HL-60 (cell line): ENCODE measurements around the gene AIFM1.
"Not testable (repeated sequence)": the region's sequence is repeated elsewhere in the genome, so short reads cannot be mapped to it uniquely, and the experiment has no call there.

Source experiments
- DNase-seq, 2 experiments: peaks; one replicate each; pipeline ENCODE4 v3.0.0-alpha.2; 2010 to 2020; ENCODE audit warnings: low read depth in 1 of 2, low spot score in 1 of 2
- H3K27ac ChIP-seq: fragments of 250-450 bp; sonication (Bioruptor Pico); replicated peaks from 2 replicates; pipeline ENCODE4 v1.5.1; 2020; ENCODE audit warnings: mild to moderate bottlenecking, moderate library complexity
- H3K27me3 ChIP-seq: fragments of 250-450 bp; sonication (Bioruptor Pico); 2 replicates; pipeline ENCODE4 v1.5.1; 2021; ENCODE audit warnings: mild to moderate bottlenecking, moderate library complexity; ENCODE audit not compliant: insufficient read depth, poor library complexity, severe bottlenecking
- H3K4me3 ChIP-seq: replicated peaks from 2 replicates; pipeline ENCODE4 v1.5.1; 2011; ENCODE audit warnings: mild to moderate bottlenecking, control low read depth, low read length; ENCODE audit not compliant: insufficient read depth
- GABPA ChIP-seq: IDR thresholded peaks from 2 replicates; pipeline ENCODE4 v1.6.1; 2012; ENCODE audit warnings: low read depth
- POLR2AphosphoS5 ChIP-seq: IDR thresholded peaks from 2 replicates; pipeline ENCODE4 v1.6.1; 2012; ENCODE audit warnings: low read depth
- REST ChIP-seq: IDR thresholded peaks from 2 replicates; pipeline ENCODE4 v1.6.1; 2012; ENCODE audit warnings: low read depth; ENCODE audit not compliant: insufficient replicate concordance
- SPI1 ChIP-seq: IDR thresholded peaks from 2 replicates; pipeline ENCODE4 v1.6.1; 2012; ENCODE audit warnings: low read depth, mild to moderate bottlenecking, borderline replicate concordance
- TF ChIP-seq, protein P1 (sequence below): IDR thresholded peaks from one replicate; pipeline ENCODE4 v1.5.1; 2011; ENCODE audit warnings: low read length, control low read depth, inconsistent platforms; ENCODE audit not compliant: insufficient read depth

Gene AIFM1

DNA sequence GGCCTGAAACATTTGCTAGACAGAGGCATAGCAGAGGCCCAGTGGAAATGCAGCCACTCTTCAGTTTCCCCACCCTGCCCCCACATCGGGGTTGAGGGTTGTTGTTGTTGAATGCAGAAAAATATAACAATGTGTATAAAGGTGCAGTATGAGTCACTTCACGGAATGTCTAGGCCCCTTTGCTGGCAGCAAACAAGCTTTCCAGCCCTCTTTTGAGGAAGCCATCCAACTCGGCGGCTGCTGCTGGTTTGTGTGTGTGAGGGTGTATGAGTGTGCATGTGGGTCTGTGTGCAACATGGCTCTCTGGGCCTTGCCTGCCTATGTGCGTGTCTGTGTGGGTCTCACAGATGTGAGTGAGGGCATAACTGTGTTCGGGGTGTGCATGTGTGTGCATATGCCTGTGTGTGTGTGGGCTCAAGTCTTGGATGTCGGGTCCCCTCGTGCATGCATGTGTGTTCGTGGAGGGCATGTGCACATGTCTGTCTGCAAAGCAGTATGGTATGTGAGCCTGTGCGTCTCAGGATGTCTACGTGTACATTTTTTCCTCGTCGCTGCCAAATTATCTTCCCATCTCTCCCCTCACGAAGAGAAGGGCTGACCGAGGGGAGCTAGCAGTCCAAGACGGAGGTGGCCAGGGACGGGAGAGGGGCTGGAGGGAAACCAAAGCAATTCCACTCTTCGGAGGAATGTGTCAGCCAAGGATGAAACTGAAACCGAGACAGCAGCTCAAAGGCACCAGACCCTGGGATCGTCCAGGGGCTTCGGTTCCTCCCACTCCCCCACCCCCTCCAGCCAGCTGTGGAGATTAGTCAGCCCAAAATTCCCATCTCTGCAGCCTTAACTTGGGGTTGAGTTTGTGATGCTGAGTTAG, 47.0 kb downstream of the AIFM1 start:
- no peak overlapping the region for H3K4me3 ChIP-seq
- H3K27me3 ChIP-seq = no peaks in the 10 kb centered on the region
- H3K27ac ChIP-seq = no peak overlapping the region
- peak in 1 of 2 experiments; percentile 23 for DNase-seq
- TF ChIP-seq SPI1 (peak; percentile 9; the same call in 1 of the 2 replicates), POLR2AphosphoS5 (no peak)

- no peaks in the 10 kb centered on the region for H3K27me3 ChIP-seq
- no peak overlapping the region for H3K27ac ChIP-seq
- no peak for DNase-seq
- H3K4me3 ChIP-seq = no peak overlapping the region
- TF ChIP-seq POLR2AphosphoS5 (no peak), GABPA (no peak), SPI1 (no peak), REST (peak; percentile 62)
Observed at GRCh38 chrX:130117166-130117565, 48.5 kb downstream of the AIFM1 start.

- H3K27ac ChIP-seq, DNase-seq, H3K27me3 ChIP-seq, H3K4me3 ChIP-seq: not testable (repeated sequence)
Observed at GRCh38 chrX:130115119-130115885, 50.3 kb downstream of the AIFM1 start.

- Histone ChIP-seq H3K4me3 (no peak overlapping the region), H3K27me3 (no peaks in the 10 kb centered on the region), H3K27ac (no peak overlapping the region)
- TF ChIP-seq POLR2AphosphoS5 (no peak), GABPA (no peak), REST (no peak), SPI1 (no peak)
- TF ChIP-seq, protein P1, sequence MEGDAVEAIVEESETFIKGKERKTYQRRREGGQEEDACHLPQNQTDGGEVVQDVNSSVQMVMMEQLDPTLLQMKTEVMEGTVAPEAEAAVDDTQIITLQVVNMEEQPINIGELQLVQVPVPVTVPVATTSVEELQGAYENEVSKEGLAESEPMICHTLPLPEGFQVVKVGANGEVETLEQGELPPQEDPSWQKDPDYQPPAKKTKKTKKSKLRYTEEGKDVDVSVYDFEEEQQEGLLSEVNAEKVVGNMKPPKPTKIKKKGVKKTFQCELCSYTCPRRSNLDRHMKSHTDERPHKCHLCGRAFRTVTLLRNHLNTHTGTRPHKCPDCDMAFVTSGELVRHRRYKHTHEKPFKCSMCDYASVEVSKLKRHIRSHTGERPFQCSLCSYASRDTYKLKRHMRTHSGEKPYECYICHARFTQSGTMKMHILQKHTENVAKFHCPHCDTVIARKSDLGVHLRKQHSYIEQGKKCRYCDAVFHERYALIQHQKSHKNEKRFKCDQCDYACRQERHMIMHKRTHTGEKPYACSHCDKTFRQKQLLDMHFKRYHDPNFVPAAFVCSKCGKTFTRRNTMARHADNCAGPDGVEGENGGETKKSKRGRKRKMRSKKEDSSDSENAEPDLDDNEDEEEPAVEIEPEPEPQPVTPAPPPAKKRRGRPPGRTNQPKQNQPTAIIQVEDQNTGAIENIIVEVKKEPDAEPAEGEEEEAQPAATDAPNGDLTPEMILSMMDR = no peak
- no peak for DNase-seq
Observed at GRCh38 chrX:130114141-130114588, 51.5 kb downstream of the AIFM1 start.
